ENCODE data around the gene CHIT1. TPM values are rescaled to one million over a fixed set of nuclear protein-coding genes. Genes with fewer than 3 reads are reported as not detected.
"Not testable (repeated sequence)": the region's sequence is repeated elsewhere in the genome, so short reads cannot be mapped to it uniquely, and the experiment has no call there.

The CHIT1 gene
- total RNA-seq, 1 donor from 2014 or later, result under 0.01 TPM

- peaks cover 25 to 33% (median 31%) of the 10 kb centered on the region in 3 donors for H3K4me1 ChIP-seq (ENCODE audit: control insufficient read depth in 3 of 3, insufficient read depth in 3 of 3, low read length in 3 of 3)
- H3K36me3 ChIP-seq (ENCODE audit: control insufficient read depth in 3 of 3, insufficient read depth in 3 of 3, low read length in 3 of 3); H3K9ac ChIP-seq (ENCODE audit: low read depth in 1 of 3, low read length in 3 of 3); H3K9me3 ChIP-seq (ENCODE audit: control insufficient read depth in 3 of 3, low read length in 3 of 3); H3K4me3 ChIP-seq (ENCODE audit: low read length in 3 of 3); H3K27me3 ChIP-seq (ENCODE audit: control insufficient read depth in 3 of 3, insufficient read depth in 3 of 3, low read length in 3 of 3); H3K27ac ChIP-seq (ENCODE audit: low read depth, low read length): not testable (repeated sequence)
Observed at GRCh38 chr1:203266140-203266539, 36.7 kb upstream of the CHIT1 start.

DNA sequence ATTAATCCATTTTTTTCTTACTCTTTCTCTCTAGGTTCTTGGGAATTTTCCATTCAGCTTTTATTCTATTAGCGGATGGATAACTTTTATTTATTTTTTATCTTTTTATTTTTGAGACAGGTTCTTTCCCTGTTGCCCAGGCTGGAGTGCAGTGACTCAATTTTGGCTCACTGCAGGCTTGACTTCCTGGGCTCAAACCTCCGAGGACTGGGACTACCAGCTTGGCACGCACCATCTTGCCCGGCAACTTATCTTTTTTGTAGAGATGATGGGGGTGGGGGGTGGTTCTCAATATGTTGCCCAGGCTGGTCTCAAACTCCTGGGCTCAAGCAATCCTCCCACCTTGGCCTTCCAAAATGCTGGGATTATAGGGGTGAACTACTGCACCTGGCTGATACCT, 36.1 kb upstream of the CHIT1 start:
- H3K9ac ChIP-seq (ENCODE audit: low read depth in 1 of 3, low read length in 3 of 3), result no peak overlapping the region
- H3K4me3 ChIP-seq (ENCODE audit: low read length in 3 of 3), result no peak overlapping the region
- no peak overlapping the region for H3K27ac ChIP-seq (ENCODE audit: low read depth, low read length)

GRCh38 chr1:203264052-203264501, 34.6 kb upstream of the CHIT1 start:
- no peak overlapping the region for H3K27ac ChIP-seq (ENCODE audit: low read depth, low read length)
- H3K4me3 ChIP-seq (ENCODE audit: low read length in 3 of 3), result no peak overlapping the region
- no peaks in the 10 kb centered on the region for H3K9me3 ChIP-seq (ENCODE audit: control insufficient read depth in 3 of 3, low read length in 3 of 3)
- peaks cover 10 to 13% (median 11%) of the 10 kb centered on the region in 3 donors for H3K4me1 ChIP-seq (ENCODE audit: control insufficient read depth in 3 of 3, insufficient read depth in 3 of 3, low read length in 3 of 3)
- no peak overlapping the region for H3K9ac ChIP-seq (ENCODE audit: low read depth in 1 of 3, low read length in 3 of 3)
- H3K36me3 ChIP-seq (ENCODE audit: control insufficient read depth in 3 of 3, insufficient read depth in 3 of 3, low read length in 3 of 3), result no peaks in the 10 kb centered on the region
- H3K27me3 ChIP-seq (ENCODE audit: control insufficient read depth in 3 of 3, insufficient read depth in 3 of 3, low read length in 3 of 3), result no peaks in the 10 kb centered on the region

More for the DNA sequence above, 36.1 kb upstream of the CHIT1 start:
- H3K4me1 ChIP-seq (ENCODE audit: control insufficient read depth in 3 of 3, insufficient read depth in 3 of 3, low read length in 3 of 3), result peaks cover 22 to 27% (median 25%) of the 10 kb centered on the region in 3 donors
- no peaks in the 10 kb centered on the region for H3K27me3 ChIP-seq (ENCODE audit: control insufficient read depth in 3 of 3, insufficient read depth in 3 of 3, low read length in 3 of 3)
- H3K9me3 ChIP-seq (ENCODE audit: control insufficient read depth in 3 of 3, low read length in 3 of 3), result no peaks in the 10 kb centered on the region
- no peaks in the 10 kb centered on the region for H3K36me3 ChIP-seq (ENCODE audit: control insufficient read depth in 3 of 3, insufficient read depth in 3 of 3, low read length in 3 of 3)

GRCh38 chr1:203263496-203263895, 34.0 kb upstream of the CHIT1 start:
- H3K4me1 ChIP-seq (ENCODE audit: control insufficient read depth in 3 of 3, insufficient read depth in 3 of 3, low read length in 3 of 3), result peaks cover 5 to 7% (median 6%) of the 10 kb centered on the region in 3 donors
- H3K36me3 ChIP-seq (ENCODE audit: control insufficient read depth in 3 of 3, insufficient read depth in 3 of 3, low read length in 3 of 3), result no peaks in the 10 kb centered on the region
- no peaks in the 10 kb centered on the region for H3K9me3 ChIP-seq (ENCODE audit: control insufficient read depth in 3 of 3, low read length in 3 of 3)
- no peak overlapping the region for H3K27ac ChIP-seq (ENCODE audit: low read depth, low read length)
- H3K4me3 ChIP-seq (ENCODE audit: low read length in 3 of 3), result no peak overlapping the region
- no peak overlapping the region for H3K9ac ChIP-seq (ENCODE audit: low read depth in 1 of 3, low read length in 3 of 3)
- no peaks in the 10 kb centered on the region for H3K27me3 ChIP-seq (ENCODE audit: control insufficient read depth in 3 of 3, insufficient read depth in 3 of 3, low read length in 3 of 3)

DNA sequence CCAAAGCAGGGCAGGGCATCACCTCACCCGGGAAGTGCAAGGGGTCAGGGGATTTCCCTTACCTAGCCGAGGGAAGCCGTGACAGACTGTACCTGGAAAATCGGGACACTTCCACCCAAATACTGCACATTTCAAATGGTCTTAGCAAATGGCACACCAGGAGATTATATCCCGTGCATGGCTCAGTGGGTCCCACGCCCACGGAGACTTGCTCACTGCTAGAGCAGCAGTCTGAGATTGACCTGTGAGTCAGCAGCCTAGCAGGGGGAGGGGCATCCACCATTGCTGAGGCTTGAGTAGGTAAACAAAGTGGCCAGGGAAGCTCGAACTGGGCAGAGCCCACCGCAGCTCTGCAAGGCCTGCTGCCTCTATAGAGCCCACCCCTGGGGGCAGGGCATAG, 27.2 kb upstream of the CHIT1 start:
- H3K4me1 ChIP-seq (ENCODE audit: control insufficient read depth in 3 of 3, insufficient read depth in 3 of 3, low read length in 3 of 3); H3K27me3 ChIP-seq (ENCODE audit: control insufficient read depth in 3 of 3, insufficient read depth in 3 of 3, low read length in 3 of 3); H3K9me3 ChIP-seq (ENCODE audit: control insufficient read depth in 3 of 3, low read length in 3 of 3); H3K9ac ChIP-seq (ENCODE audit: low read depth in 1 of 3, low read length in 3 of 3); H3K27ac ChIP-seq (ENCODE audit: low read depth, low read length); H3K36me3 ChIP-seq (ENCODE audit: control insufficient read depth in 3 of 3, insufficient read depth in 3 of 3, low read length in 3 of 3); H3K4me3 ChIP-seq (ENCODE audit: low read length in 3 of 3): not testable (repeated sequence)

DNA sequence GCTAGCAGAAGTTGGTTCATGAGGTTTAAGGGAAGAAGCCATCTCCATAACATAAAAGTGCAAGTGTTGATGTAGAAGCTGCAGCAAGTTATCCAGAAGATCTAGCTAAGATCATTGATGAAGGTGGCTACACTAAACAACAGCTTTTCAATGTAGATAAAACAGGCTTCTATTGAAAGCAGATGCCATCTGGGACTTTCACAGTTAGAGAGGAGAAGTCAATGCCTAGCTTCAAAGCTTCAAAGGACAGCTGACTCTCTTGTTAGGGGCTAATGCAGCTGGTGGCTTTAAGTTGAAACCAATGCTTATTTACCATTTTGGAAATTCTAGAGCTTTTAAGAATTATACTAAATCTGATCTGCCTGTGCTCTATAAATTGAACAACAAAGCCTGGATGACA, 25.3 kb upstream of the CHIT1 start:
- not testable (repeated sequence) for H3K9me3 ChIP-seq (ENCODE audit: control insufficient read depth in 3 of 3, low read length in 3 of 3); H3K27me3 ChIP-seq (ENCODE audit: control insufficient read depth in 3 of 3, insufficient read depth in 3 of 3, low read length in 3 of 3); H3K4me3 ChIP-seq (ENCODE audit: low read length in 3 of 3); H3K4me1 ChIP-seq (ENCODE audit: control insufficient read depth in 3 of 3, insufficient read depth in 3 of 3, low read length in 3 of 3); H3K27ac ChIP-seq (ENCODE audit: low read depth, low read length); H3K36me3 ChIP-seq (ENCODE audit: control insufficient read depth in 3 of 3, insufficient read depth in 3 of 3, low read length in 3 of 3); H3K9ac ChIP-seq (ENCODE audit: low read depth in 1 of 3, low read length in 3 of 3)

- H3K9ac ChIP-seq (ENCODE audit: low read depth in 1 of 3, low read length in 3 of 3), result no peak overlapping the region
- no peaks in the 10 kb centered on the region for H3K9me3 ChIP-seq (ENCODE audit: control insufficient read depth in 3 of 3, low read length in 3 of 3)
- no peak overlapping the region for H3K4me3 ChIP-seq (ENCODE audit: low read length in 3 of 3)
- no peaks in the 10 kb centered on the region for H3K4me1 ChIP-seq (ENCODE audit: control insufficient read depth in 3 of 3, insufficient read depth in 3 of 3, low read length in 3 of 3)
- peaks cover 0 to 4% (median 3%) of the 10 kb centered on the region in 3 donors for H3K27me3 ChIP-seq (ENCODE audit: control insufficient read depth in 3 of 3, insufficient read depth in 3 of 3, low read length in 3 of 3)
- no peak overlapping the region for H3K27ac ChIP-seq (ENCODE audit: low read depth, low read length)
- no peaks in the 10 kb centered on the region for H3K36me3 ChIP-seq (ENCODE audit: control insufficient read depth in 3 of 3, insufficient read depth in 3 of 3, low read length in 3 of 3)
Observed at GRCh38 chr1:203252678-203253077, 23.2 kb upstream of the CHIT1 start.

DNA sequence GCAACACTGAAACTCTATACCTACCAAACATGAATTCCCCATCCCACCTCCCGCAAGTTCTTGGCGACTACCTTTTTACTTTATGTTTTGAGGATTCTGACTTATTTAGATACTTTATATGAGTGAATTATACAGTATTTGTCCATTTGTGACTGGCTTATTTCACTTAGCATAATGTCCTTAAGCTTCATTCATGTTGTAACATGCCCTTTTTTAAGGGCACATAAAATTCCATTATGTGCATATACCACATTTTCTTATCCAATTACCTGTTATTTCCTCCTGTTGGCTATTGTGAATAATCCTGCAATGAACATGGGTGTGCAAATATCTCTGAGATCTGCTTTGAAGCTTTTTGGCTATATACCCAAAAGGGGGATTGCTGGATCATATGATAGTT, 22.0 kb upstream of the CHIT1 start:
- Histone ChIP-seq H3K4me3 (ENCODE audit: low read length in 3 of 3) (no peak overlapping the region), H3K9me3 (ENCODE audit: control insufficient read depth in 3 of 3, low read length in 3 of 3) (no peaks in the 10 kb centered on the region), H3K36me3 (ENCODE audit: control insufficient read depth in 3 of 3, insufficient read depth in 3 of 3, low read length in 3 of 3) (no peaks in the 10 kb centered on the region), H3K4me1 (ENCODE audit: control insufficient read depth in 3 of 3, insufficient read depth in 3 of 3, low read length in 3 of 3) (no peaks in the 10 kb centered on the region), H3K27me3 (ENCODE audit: control insufficient read depth in 3 of 3, insufficient read depth in 3 of 3, low read length in 3 of 3) (peaks cover 0 to 4% (median 3%) of the 10 kb centered on the region in 3 donors), H3K27ac (ENCODE audit: low read depth, low read length) (no peak overlapping the region), H3K9ac (ENCODE audit: low read depth in 1 of 3, low read length in 3 of 3) (no peak overlapping the region)

DNA sequence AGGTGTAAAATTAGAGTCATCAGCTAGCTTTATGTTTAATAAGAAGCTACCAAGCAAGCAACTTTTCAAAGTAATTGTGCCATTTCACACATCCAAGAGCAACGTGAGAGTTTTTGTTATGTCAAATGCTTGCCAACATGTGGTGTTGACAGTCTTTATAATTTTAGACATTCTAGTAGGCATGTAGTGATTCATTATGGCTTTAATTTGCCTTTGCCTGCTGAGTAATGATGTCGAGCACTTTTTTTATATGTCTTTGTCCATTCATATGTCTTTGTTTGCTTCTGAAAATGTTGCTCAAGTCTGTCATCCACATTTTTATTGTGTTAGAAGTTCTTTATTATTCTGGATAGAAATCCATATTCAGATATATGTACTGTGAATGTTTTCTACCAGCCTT, 21.4 kb upstream of the CHIT1 start:
- no peak overlapping the region for H3K9ac ChIP-seq (ENCODE audit: low read depth in 1 of 3, low read length in 3 of 3)

DNA sequence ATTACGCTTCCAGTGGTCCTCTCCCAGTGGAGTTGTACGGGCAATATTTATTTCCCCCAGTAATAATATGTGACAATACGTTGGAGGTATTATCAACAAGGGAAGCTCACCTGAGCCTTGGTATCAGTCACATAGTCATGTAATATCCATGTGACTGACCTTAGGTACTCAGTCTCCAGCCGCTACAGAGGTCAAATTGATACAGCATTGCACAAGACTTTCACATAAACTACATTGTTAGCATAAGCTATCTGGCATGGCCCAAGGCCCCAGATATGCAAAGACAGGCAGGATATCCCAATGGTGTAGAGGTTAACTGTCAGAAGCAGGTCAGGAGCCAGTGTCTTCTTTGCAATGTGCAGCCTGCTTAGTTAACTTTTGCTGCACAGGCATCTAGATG, 15.3 kb upstream of the CHIT1 start:
- H3K4me1 ChIP-seq (ENCODE audit: control insufficient read depth in 3 of 3, insufficient read depth in 3 of 3, low read length in 3 of 3), result no peaks in the 10 kb centered on the region
- H3K36me3 ChIP-seq (ENCODE audit: control insufficient read depth in 3 of 3, insufficient read depth in 3 of 3, low read length in 3 of 3), result no peaks in the 10 kb centered on the region
- H3K9me3 ChIP-seq (ENCODE audit: control insufficient read depth in 3 of 3, low read length in 3 of 3), result no peaks in the 10 kb centered on the region
- H3K4me3 ChIP-seq (ENCODE audit: low read length in 3 of 3), result no peak overlapping the region
- no peak overlapping the region for H3K27ac ChIP-seq (ENCODE audit: low read depth, low read length)
- H3K9ac ChIP-seq (ENCODE audit: low read depth in 1 of 3, low read length in 3 of 3), result no peak overlapping the region
- H3K27me3 ChIP-seq (ENCODE audit: control insufficient read depth in 3 of 3, insufficient read depth in 3 of 3, low read length in 3 of 3), result no peaks in the 10 kb centered on the region

More for the DNA sequence above, 21.4 kb upstream of the CHIT1 start:
- H3K9me3 ChIP-seq (ENCODE audit: control insufficient read depth in 3 of 3, low read length in 3 of 3), result no peaks in the 10 kb centered on the region
- H3K27ac ChIP-seq (ENCODE audit: low read depth, low read length), result no peak overlapping the region
- no peaks in the 10 kb centered on the region for H3K4me1 ChIP-seq (ENCODE audit: control insufficient read depth in 3 of 3, insufficient read depth in 3 of 3, low read length in 3 of 3)
- no peak overlapping the region for H3K4me3 ChIP-seq (ENCODE audit: low read length in 3 of 3)
- H3K36me3 ChIP-seq (ENCODE audit: control insufficient read depth in 3 of 3, insufficient read depth in 3 of 3, low read length in 3 of 3), result no peaks in the 10 kb centered on the region
- peaks cover 0 to 4% (median 3%) of the 10 kb centered on the region in 3 donors for H3K27me3 ChIP-seq (ENCODE audit: control insufficient read depth in 3 of 3, insufficient read depth in 3 of 3, low read length in 3 of 3)

- not testable (repeated sequence) for H3K4me1 ChIP-seq (ENCODE audit: control insufficient read depth in 3 of 3, insufficient read depth in 3 of 3, low read length in 3 of 3); H3K36me3 ChIP-seq (ENCODE audit: control insufficient read depth in 3 of 3, insufficient read depth in 3 of 3, low read length in 3 of 3); H3K27ac ChIP-seq (ENCODE audit: low read depth, low read length); H3K27me3 ChIP-seq (ENCODE audit: control insufficient read depth in 3 of 3, insufficient read depth in 3 of 3, low read length in 3 of 3); H3K9me3 ChIP-seq (ENCODE audit: control insufficient read depth in 3 of 3, low read length in 3 of 3); H3K4me3 ChIP-seq (ENCODE audit: low read length in 3 of 3); H3K9ac ChIP-seq (ENCODE audit: low read depth in 1 of 3, low read length in 3 of 3)
Observed at GRCh38 chr1:203241708-203242107, 12.2 kb upstream of the CHIT1 start.
